ENCODE measurements around the gene MAN1C1.
A peak's percentile ranks its signal among the peaks of the same experiment; 100 is the strongest.

MAN1C1 gene

DNA sequence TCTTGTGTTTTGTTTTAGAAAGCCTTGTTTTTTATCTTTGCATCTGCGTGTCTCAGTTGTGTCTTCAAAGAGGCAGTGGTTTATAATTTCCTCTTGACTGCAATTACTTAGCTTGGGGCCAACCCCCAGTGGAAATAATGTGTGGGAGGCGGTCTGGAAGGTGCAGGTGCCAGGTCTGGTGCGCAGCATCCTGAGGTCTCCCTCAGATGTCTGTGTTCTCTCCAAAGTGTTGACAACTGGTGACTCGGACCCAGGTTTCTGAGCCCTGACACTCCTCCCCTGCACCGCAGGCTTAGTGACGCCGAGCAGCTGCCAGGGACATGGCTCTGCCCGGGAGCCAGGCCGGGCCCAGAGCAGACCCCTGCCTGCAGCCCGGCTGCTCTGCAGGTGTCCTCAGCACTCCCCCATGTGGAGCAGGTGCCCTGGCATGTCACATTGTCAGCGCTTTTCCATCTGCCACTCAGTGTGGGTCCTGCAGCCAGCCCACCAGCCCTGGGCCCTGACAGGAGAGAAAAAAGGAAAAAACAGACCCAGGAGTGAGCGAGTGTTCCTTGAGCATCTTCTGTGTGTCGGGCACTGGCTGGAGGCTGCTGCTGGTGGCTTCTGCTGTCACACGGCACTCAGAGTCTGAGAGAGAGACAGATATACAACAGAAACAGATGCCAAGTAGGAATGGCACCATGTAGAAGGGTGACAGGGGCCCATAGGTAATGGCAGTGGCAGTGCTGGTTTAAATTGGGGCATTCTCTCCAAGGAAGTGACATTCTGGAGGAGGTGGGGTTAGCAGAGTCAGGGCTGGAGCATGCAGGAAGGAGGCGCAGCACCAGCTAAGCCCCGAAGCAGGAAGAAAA, 158.6 kb downstream of the MAN1C1 start:
- Mint-ChIP-seq H3K4me3 (no peak overlapping the region), H3K4me1 (peaks cover 64% of the 10 kb centered on the region), H3K27me3 (ENCODE audit: low read depth) (peaks cover 58% of the 10 kb centered on the region), H3K27ac (peak overlapping the region; percentile 54 to 93 (median 90)), H3K36me3 (ENCODE audit: low read depth) (peaks cover 6% of the 10 kb centered on the region), H3K9me3 (no peaks in the 10 kb centered on the region)
- TF ChIP-seq, protein P1, sequence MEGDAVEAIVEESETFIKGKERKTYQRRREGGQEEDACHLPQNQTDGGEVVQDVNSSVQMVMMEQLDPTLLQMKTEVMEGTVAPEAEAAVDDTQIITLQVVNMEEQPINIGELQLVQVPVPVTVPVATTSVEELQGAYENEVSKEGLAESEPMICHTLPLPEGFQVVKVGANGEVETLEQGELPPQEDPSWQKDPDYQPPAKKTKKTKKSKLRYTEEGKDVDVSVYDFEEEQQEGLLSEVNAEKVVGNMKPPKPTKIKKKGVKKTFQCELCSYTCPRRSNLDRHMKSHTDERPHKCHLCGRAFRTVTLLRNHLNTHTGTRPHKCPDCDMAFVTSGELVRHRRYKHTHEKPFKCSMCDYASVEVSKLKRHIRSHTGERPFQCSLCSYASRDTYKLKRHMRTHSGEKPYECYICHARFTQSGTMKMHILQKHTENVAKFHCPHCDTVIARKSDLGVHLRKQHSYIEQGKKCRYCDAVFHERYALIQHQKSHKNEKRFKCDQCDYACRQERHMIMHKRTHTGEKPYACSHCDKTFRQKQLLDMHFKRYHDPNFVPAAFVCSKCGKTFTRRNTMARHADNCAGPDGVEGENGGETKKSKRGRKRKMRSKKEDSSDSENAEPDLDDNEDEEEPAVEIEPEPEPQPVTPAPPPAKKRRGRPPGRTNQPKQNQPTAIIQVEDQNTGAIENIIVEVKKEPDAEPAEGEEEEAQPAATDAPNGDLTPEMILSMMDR (IDR thresholded peaks at IDR 0.05; ENCODE audit: unreplicated experiment in 3 of 3) = no peak

DNA sequence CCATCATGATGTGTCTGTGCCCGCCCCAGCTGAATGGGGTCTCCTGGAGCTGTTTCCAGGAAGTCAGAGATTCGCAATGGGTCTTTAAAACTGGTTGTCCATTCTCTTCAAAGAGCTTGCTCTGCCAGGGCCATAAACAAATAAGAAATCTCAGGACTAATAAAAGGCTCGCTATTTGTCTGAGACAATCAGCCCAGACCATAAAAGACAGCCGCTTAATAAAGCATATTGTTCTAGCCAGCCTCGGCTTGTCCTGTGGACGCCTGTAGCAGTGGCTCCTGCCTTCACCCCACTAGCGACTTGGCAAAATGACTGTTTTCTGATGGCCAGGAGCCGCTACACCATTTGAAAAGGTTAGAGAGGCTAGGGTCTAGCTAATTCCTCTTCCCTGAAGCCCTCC, 162.8 kb downstream of the MAN1C1 start:
- TF ChIP-seq, protein P1 (IDR thresholded peaks at IDR 0.05; ENCODE audit: unreplicated experiment in 3 of 3) = no peak
- no peaks in the 10 kb centered on the region for H3K9me3 Mint-ChIP-seq
- peaks cover 44% of the 10 kb centered on the region for H3K4me1 Mint-ChIP-seq
- H3K36me3 Mint-ChIP-seq (ENCODE audit: low read depth) = peaks cover 3% of the 10 kb centered on the region
- no peak overlapping the region for H3K27ac Mint-ChIP-seq
- H3K4me3 Mint-ChIP-seq = no peak overlapping the region
- H3K27me3 Mint-ChIP-seq (ENCODE audit: low read depth) = peaks cover 49% of the 10 kb centered on the region

DNA sequence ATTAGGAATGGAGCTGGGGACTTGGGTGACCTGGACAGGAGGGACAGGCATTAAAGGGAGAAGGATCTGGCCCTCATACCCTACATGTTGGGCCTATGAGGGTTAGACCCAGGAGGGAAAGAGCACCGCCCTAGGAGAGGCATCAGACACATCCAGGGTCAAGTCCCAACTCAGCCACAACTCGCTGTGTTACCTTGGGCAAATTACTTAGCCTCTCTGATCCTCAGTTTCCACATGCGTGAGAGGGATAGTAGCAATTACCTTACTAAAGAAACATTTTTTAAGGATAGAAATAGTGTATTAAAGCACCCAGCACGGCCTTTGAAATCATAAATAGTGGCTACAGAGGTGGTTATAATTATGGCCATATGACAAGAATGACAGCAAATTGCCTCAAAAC, 163.3 kb downstream of the MAN1C1 start:
- TF ChIP-seq, protein P1 (IDR thresholded peaks at IDR 0.05; ENCODE audit: unreplicated experiment in 3 of 3) = no peak
- H3K27me3 Mint-ChIP-seq (ENCODE audit: low read depth) = peaks cover 45% of the 10 kb centered on the region
- H3K9me3 Mint-ChIP-seq = no peaks in the 10 kb centered on the region
- no peak overlapping the region for H3K4me3 Mint-ChIP-seq
- H3K4me1 Mint-ChIP-seq = peaks cover 40% of the 10 kb centered on the region
- peak overlapping the region in 1 of 3 experiments; percentile 63 for H3K27ac Mint-ChIP-seq
- peaks cover 3% of the 10 kb centered on the region for H3K36me3 Mint-ChIP-seq (ENCODE audit: low read depth)

DNA sequence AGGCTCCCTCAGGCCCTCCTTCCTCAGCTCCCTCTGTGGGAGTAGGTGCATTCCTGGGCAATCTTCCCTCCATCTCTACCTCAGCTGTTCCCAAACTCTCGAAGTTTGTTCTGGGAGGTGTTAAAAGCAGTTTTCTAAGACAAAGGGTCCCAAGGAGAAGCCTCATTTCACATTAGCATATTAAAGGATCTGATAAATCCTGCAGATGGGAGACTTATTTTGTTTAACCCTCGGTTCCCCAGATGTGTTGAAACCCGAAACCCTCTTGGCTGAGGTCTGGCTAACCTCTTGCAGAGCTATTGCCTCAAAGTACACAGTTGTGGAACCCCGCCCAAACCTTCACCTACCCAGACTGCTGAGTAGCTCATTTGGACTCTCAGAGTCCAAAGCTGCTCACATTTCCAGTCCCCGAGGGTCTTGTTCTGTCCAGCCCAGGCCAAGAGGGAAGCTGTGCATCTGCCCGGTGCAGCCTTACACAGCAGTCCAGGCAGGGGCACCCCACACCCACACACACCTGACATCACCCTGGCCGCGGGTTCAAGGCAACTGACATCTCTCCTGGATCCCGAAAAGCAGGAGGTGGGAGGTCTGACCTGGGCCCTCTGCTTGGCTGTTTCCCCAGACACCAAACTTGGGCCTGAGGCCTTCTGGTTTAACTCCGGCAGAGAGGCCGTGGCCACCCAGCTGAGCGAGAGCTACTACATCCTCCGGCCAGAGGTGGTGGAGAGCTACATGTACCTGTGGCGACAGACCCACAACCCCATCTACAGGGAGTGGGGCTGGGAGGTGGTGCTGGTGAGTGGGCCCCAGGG, 163.9 kb downstream of the MAN1C1 start:
- peaks cover 34% of the 10 kb centered on the region for H3K4me1 Mint-ChIP-seq
- H3K27me3 Mint-ChIP-seq (ENCODE audit: low read depth) = peaks cover 40% of the 10 kb centered on the region
- H3K36me3 Mint-ChIP-seq (ENCODE audit: low read depth) = peaks cover 3% of the 10 kb centered on the region

DNA sequence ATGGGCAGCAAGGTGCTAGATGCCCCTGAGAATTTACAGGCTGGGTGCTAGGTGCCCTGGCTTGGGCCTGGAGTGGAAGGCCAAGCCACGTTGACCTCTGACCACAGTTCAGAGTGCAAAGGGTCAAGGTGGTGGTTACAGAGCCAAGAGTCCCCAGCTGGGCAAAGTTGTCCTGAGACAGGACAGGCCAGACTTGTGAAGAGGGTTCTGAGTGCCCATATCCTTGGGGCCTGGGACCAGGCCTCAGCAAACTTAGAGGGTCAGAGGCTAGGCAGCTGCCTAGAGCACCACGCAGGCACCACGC, 164.5 kb downstream of the MAN1C1 start:
- H3K27ac Mint-ChIP-seq = no peak overlapping the region
- H3K36me3 Mint-ChIP-seq (ENCODE audit: low read depth) = peaks cover 3% of the 10 kb centered on the region
- peaks cover 33% of the 10 kb centered on the region for H3K4me1 Mint-ChIP-seq
- H3K9me3 Mint-ChIP-seq = no peaks in the 10 kb centered on the region
- H3K4me3 Mint-ChIP-seq = no peak overlapping the region
- TF ChIP-seq, protein P1 (IDR thresholded peaks at IDR 0.05; ENCODE audit: unreplicated experiment in 3 of 3) = no peak
- H3K27me3 Mint-ChIP-seq (ENCODE audit: low read depth) = peaks cover 37% of the 10 kb centered on the region

More for the DNA sequence above, 163.9 kb downstream of the MAN1C1 start:
- Mint-ChIP-seq H3K27ac (peak overlapping the region in 1 of 3 experiments; percentile 63), H3K9me3 (no peaks in the 10 kb centered on the region), H3K4me3 (no peak overlapping the region)
- TF ChIP-seq, protein P1 (IDR thresholded peaks at IDR 0.05; ENCODE audit: unreplicated experiment in 3 of 3) = no peak

All from nephron (organoid).